HepG2 (cell line): ENCODE data around the gene TBC1D16. TPM values are rescaled to one million over a fixed set of nuclear protein-coding genes. Genes with fewer than 3 reads are reported as not detected.
"Not testable (repeated sequence)": the region's sequence is repeated elsewhere in the genome, so short reads cannot be mapped to it uniquely, and the experiment has no call there.

Experiments
- ATAC-seq: fragments of 200-7000 bp; cut with Tn5 transposase; 3 replicates; pipeline ENCODE4 v1.9.1; 2020; ENCODE audit warnings: mild to moderate bottlenecking, moderate library complexity
- BruUV-seq: library from RNA; stranded (reverse); fragments of 400-500 nt; replicated peaks from 2 replicates; lab custom pipeline; 2021; lab: Mats Ljungman, UMichigan
- CTCF ChIA-PET: fragments of 300-600 bp; formaldehyde crosslinking; extraction: SDS; loops from one replicate; lab custom pipeline; 2021; ENCODE audit warnings: low total read pairs, inconsistent platforms, low intra/inter-chr PET ratio; lab: Yijun Ruan, JAX
- POLR2A ChIA-PET: fragments of 350-600 bp; sonication (Branson Sonifier 250); formaldehyde crosslinking; loops from one replicate; lab custom pipeline; 2020; ENCODE audit warnings: antibody characterized with exemption, inconsistent platforms; lab: Yijun Ruan, JAX
- DNase-seq: peaks from one replicate; pipeline ENCODE4 v3.0.0-alpha.2; 2015; ENCODE audit warnings: low spot score
- FAIRE-seq: peaks from 3 replicates; lab custom pipeline; 2011; peaks lifted over from hg19 to GRCh38; lab: Jason Lieb, UNC
- H2AFZ ChIP-seq: one replicate; pipeline ENCODE4 v1.6.1; 2011; ENCODE audit warnings: low read length, inconsistent platforms
- H3K27ac ChIP-seq: fragments of 300-600 bp; 3 replicates; pipeline ENCODE4 v1.8.0; 2011; ENCODE audit warnings: mixed run types, mild to moderate bottlenecking, mixed read lengths, low read length, inconsistent platforms; ENCODE audit not compliant: insufficient read depth; ENCODE audit errors: extremely low read length
- H3K27me3 ChIP-seq, 2 experiments: fragments of 200-600 bp in 1 of 2; 2 replicates in 1 of 2; 3 replicates in 1 of 2; pipeline versions ENCODE4 v1.6.0 to v1.8.0; 2011; ENCODE audit warnings: low read length in 2 of 2, mild to moderate bottlenecking in 2 of 2, moderate library complexity in 2 of 2, inconsistent platforms in 1 of 2; ENCODE audit not compliant: insufficient read depth in 2 of 2, control insufficient read depth in 1 of 2
- H3K36me3 ChIP-seq, 2 experiments: fragments of 200-600 bp in 1 of 2; replicated peaks in 1 of 2; 2 replicates in 1 of 2; 3 replicates in 1 of 2; pipeline versions ENCODE4 v1.5.1 to v1.8.0; 2011; ENCODE audit warnings: low read length in 2 of 2, inconsistent platforms in 1 of 2; ENCODE audit not compliant: insufficient read depth in 2 of 2, control insufficient read depth in 1 of 2
- H3K4me1 ChIP-seq: 2 replicates; pipeline ENCODE4 v1.5.1; 2012; ENCODE audit warnings: low read length, inconsistent platforms; ENCODE audit not compliant: insufficient read depth
- H3K4me2 ChIP-seq: 2 replicates; pipeline ENCODE4 v1.6.0; 2011; ENCODE audit warnings: low read depth, low read length, inconsistent platforms
- H3K4me3 ChIP-seq, 3 experiments: fragments of 200-600 bp in 1 of 3; sonication (generic), shearing (Covaris generic) in 1 of 3; replicated peaks in 1 of 3; 2 replicates each; pipeline ENCODE4 v1.5.1; 2011 to 2016; ENCODE audit warnings: low read length in 3 of 3, inconsistent platforms in 2 of 3, low read depth in 2 of 3, mild to moderate bottlenecking in 2 of 3, control low read depth in 1 of 3, mixed read lengths in 1 of 3; ENCODE audit not compliant: insufficient read depth in 1 of 3
- H3K79me2 ChIP-seq: one replicate; pipeline ENCODE4 v1.6.1; 2011; ENCODE audit warnings: low read length, inconsistent platforms; ENCODE audit not compliant: insufficient read depth
- H3K9ac ChIP-seq: 2 replicates; pipeline ENCODE4 v1.6.0; 2011; ENCODE audit warnings: mild to moderate bottlenecking, low read depth, low read length, inconsistent platforms; ENCODE audit not compliant: insufficient read depth
- H3K9me3 ChIP-seq: 2 replicates; pipeline ENCODE4 v1.5.1; 2012; ENCODE audit warnings: mild to moderate bottlenecking, low read length
- H4K20me1 ChIP-seq: 2 replicates; pipeline ENCODE4 v1.6.0; 2011; ENCODE audit warnings: inconsistent platforms, mild to moderate bottlenecking, low read length, moderate library complexity; ENCODE audit not compliant: insufficient read depth
- BORCS8-MEF2B ChIP-seq: sonication (generic); formaldehyde crosslinking; IDR thresholded peaks from 2 replicates; pipeline ENCODE4 v1.8.0; 2022; ENCODE audit warnings: mild to moderate bottlenecking, missing genetic modification reagents
- CREBL2 ChIP-seq: sonication (generic); formaldehyde crosslinking; IDR thresholded peaks from 2 replicates; pipeline ENCODE4 v1.8.1; 2023; ENCODE audit warnings: missing genetic modification reagents, mild to moderate bottlenecking, borderline replicate concordance
- ELF4 ChIP-seq: sonication (generic); formaldehyde crosslinking; IDR thresholded peaks from 2 replicates; pipeline ENCODE4 v1.5.0; 2020; ENCODE audit warnings: missing genetic modification reagents, mild to moderate bottlenecking, moderate library complexity, borderline replicate concordance
- GABPA ChIP-seq, 2 experiments: IDR thresholded peaks; 2 replicates each; pipeline ENCODE4 v1.6.1; 2011 to 2016; ENCODE audit warnings: low read depth in 2 of 2, low read length in 1 of 2, missing biosample characterization in 1 of 2, missing genetic modification characterization in 1 of 2
- HMGXB3 ChIP-seq: sonication (generic); formaldehyde crosslinking; IDR thresholded peaks from 2 replicates; pipeline ENCODE4 v1.4.0; 2020; ENCODE audit warnings: missing genetic modification reagents, borderline replicate concordance
- HNRNPL ChIP-seq: fragments of 200-400 bp; formaldehyde crosslinking; IDR thresholded peaks from 2 replicates; pipeline ENCODE4 v1.6.1; 2017; ENCODE audit warnings: mild to moderate bottlenecking, low read depth, low read length
- NBN ChIP-seq: fragments of 450-650 bp; conservative IDR thresholded peaks from 2 replicates; pipeline ENCODE4 v1.6.1; 2017
- PHF8 ChIP-seq: sonication (generic); formaldehyde crosslinking; IDR thresholded peaks from 2 replicates; pipeline ENCODE4 v1.5.0; 2020; ENCODE audit warnings: missing genetic modification reagents
- REL ChIP-seq: sonication (generic); formaldehyde crosslinking; conservative IDR thresholded peaks from 2 replicates; pipeline ENCODE4 v1.8.0; 2022; ENCODE audit warnings: mild to moderate bottlenecking, missing genetic modification reagents, moderate library complexity
- TBX3 ChIP-seq: fragments of 450-650 bp; IDR thresholded peaks from 2 replicates; pipeline ENCODE4 v1.6.1; 2017; ENCODE audit warnings: antibody characterized with exemption, mild to moderate bottlenecking, inconsistent platforms, borderline replicate concordance
- ZNF30 ChIP-seq: sonication (generic); formaldehyde crosslinking; IDR thresholded peaks from 2 replicates; pipeline ENCODE4 v1.5.0; 2020; ENCODE audit warnings: mild to moderate bottlenecking, missing genetic modification reagents
- ZNF343 ChIP-seq: sonication (generic); formaldehyde crosslinking; IDR thresholded peaks from 2 replicates; pipeline ENCODE4 v1.4.0; 2020; ENCODE audit warnings: mild to moderate bottlenecking, missing genetic modification reagents
- ZNF354B ChIP-seq: sonication (generic); formaldehyde crosslinking; IDR thresholded peaks from 2 replicates; pipeline ENCODE4 v1.8.0; 2022; ENCODE audit warnings: mild to moderate bottlenecking, missing genetic modification reagents
- ZNF615 ChIP-seq: sonication (generic); formaldehyde crosslinking; IDR thresholded peaks from 2 replicates; pipeline ENCODE4 v1.5.0; 2020; ENCODE audit warnings: mild to moderate bottlenecking, missing genetic modification reagents, borderline replicate concordance
- WGBS: methylation state at CpG from one replicate; pipeline ENCODE4 v1.1.6; 2017; ENCODE audit warnings: low lambda C conversion rate; 5-methylcytosine and 5-hydroxymethylcytosine counted together
- in situ Hi-C: cut with HindIII; loops from 2 replicates; pipeline ENCODE4 v1.10.0; 2017; ENCODE audit warnings: low pct_unique_long_range_greater_than_20kb; ENCODE audit not compliant: extremely low pct_ligation_motif_present
- intact Hi-C: fragments of 100-400 bp; cut with micrococcal nuclease; formaldehyde crosslinking; loops from one replicate; pipeline ENCODE4 v1.10.0; 2022; ENCODE audit not compliant: unreplicated experiment
- polyA plus RNA-seq, 8 experiments: library from polyadenylated mRNA; depleted of rRNA in 3 of 8; stranded (reverse) in 7 of 8; unstranded in 1 of 8; fragments of >200 nt; fragmentation: Illumina TruSeq in 4 of 8; extraction: Trizol in 4 of 8; gene quantifications; 2 replicates each; pipeline versions ENCODE4 v1.2.1 to v1.2.3, GENCODE V29; 2011 to 2016; ENCODE audit warnings: low read depth in 4 of 8, missing spikeins in 1 of 8, mixed read lengths in 1 of 8; ENCODE audit not compliant: insufficient read depth in 1 of 8
- total RNA-seq, 5 experiments: library from RNA; depleted of rRNA; stranded (reverse); fragments of >200 nt; fragmentation: Illumina TruSeq; extraction: Trizol; gene quantifications; 2 replicates each; pipeline ENCODE4 v1.2.3, GENCODE V29; 2016; ENCODE audit warnings: low read depth in 1 of 5

Gene TBC1D16
- total and polyA plus RNA-seq, 2 of the 13 experiments (the other 11 are each of a cell fraction or from before 2014, with no cell fraction given) = 14.9 to 24.9 TPM

DNA sequence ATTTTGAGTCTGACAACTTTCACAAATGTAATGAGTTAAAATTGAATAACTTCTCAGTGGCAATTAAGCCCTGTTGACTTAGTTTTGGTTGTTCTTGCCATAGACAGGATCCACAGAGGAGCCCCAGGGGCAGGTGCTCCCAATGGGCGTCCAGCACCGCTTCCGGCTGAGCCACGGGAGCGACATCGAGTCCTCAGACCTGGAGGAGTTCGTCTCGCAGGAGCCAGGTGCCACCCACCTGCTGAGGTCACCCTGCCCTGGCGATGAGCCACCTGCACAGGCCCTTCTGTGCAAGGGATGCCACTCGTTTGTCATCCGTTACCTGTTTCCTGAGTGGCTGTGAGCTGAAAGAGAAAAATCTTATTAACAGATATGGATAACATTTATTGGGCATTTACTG, 11.5 kb upstream of the TBC1D16 start:
- ChIA-PET POLR2A (no interaction called here), CTCF (no interaction called here)
- Histone ChIP-seq H3K4me1 (peaks cover 8% of the 10 kb centered on the region), H3K9ac (no peak overlapping the region), H3K4me3 (no peak overlapping the region), H4K20me1 (no peaks in the 10 kb centered on the region), H3K36me3 (peaks cover 0 to 14% of the 10 kb centered on the region in 2 experiments; a peak in 2 of 5 replicates), H3K4me2 (no peak overlapping the region), H3K79me2 (no peaks in the 10 kb centered on the region), H3K9me3 (no peaks in the 10 kb centered on the region; the same call in 1 of the 2 replicates)
- no peak for ATAC-seq
- no peak for DNase-seq
- in situ Hi-C loops (no loop called here), intact Hi-C loops (no loop called here)
- TF ChIP-seq ZNF354B (CRISPR knock-in tag) = no peak
- no peak for TF ChIP-seq NBN
- TF ChIP-seq PHF8 (CRISPR knock-in tag) = no peak
- TF ChIP-seq CREBL2 (CRISPR knock-in tag) = no peak
- TF ChIP-seq TBX3 = no peak
- no peak for TF ChIP-seq HNRNPL
- TF ChIP-seq ELF4 (CRISPR knock-in tag) = no peak
- no peak for TF ChIP-seq ZNF30 (CRISPR knock-in tag)
- TF ChIP-seq BORCS8-MEF2B (CRISPR knock-in tag) = no peak
- no peak for TF ChIP-seq ZNF343 (CRISPR knock-in tag)
- no peak for TF ChIP-seq REL (CRISPR knock-in tag)
- TF ChIP-seq HMGXB3 (CRISPR knock-in tag) = no peak
- TF ChIP-seq GABPA (IDR thresholded peaks at IDR 0.05; ENCODE audit: low read depth, low read length) = no peak
- TF ChIP-seq GABPA (CRISPR knock-in tag; IDR thresholded peaks at IDR 0.05; ENCODE audit: low read depth) = no peak
- TF ChIP-seq ZNF615 (CRISPR knock-in tag) = no peak
- TF ChIP-seq, all 625 proteins: peak for 0
- no TSS peak for BruUV-seq
- Histone ChIP-seq H3K27ac (no peak overlapping the region), H2AFZ (no peak overlapping the region), H3K27me3 (no peaks in the 10 kb centered on the region)
- FAIRE-seq = no peak
- 94% methylated on average over 11 of the region's 11 CpGs for WGBS

DNA sequence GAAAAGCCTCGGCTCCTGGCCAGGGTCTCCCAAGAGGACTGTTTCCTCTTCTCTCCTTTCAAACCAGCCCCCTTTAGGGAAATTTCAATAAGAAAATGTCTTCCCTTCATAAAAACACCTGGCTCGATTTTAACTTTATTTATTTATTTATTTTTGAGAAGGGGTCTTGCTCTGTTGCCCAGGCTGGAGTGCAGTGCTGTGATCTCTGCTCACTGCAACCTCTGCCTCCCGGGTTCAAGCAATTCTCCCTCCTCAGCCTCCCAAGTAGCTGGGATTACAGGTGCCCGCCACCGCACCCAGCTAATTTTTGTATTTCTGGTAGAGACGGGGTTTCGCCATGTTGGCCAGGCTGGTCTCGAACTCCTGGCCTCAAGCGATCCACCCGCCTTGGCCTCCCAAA, 11.0 kb upstream of the TBC1D16 start:
- WGBS = 90% methylated on average over 10 of the region's 10 CpGs
- intact Hi-C loops, H3K27ac ChIP-seq, DNase-seq, H3K79me2 ChIP-seq, in situ Hi-C loops, H2AFZ ChIP-seq, H4K20me1 ChIP-seq, ATAC-seq, BruUV-seq, H3K27me3 ChIP-seq, H3K4me2 ChIP-seq, H3K9me3 ChIP-seq, H3K4me3 ChIP-seq, H3K9ac ChIP-seq, FAIRE-seq, CTCF ChIA-PET, H3K4me1 ChIP-seq: not testable (repeated sequence)
- POLR2A ChIA-PET = interaction anchor here (1.3 kb wide), 1 partner anchor 14 kb away, joined by 4 read pairs; no protein-coding TSS in a partner anchor
- H3K36me3 ChIP-seq = peaks cover 0 to 15% of the 10 kb centered on the region in 2 experiments; a peak in 2 of 5 replicates
